GM19351 (cell line): ENCODE results near the gene FNDC3B.
A peak's percentile ranks its signal among the peaks of the same experiment; 100 is the strongest.

Source experiments
- ATAC-seq: cut with Tn5 transposase; IDR thresholded peaks from one replicate; pipeline ENCODE4 v1.9.1; 2021; ENCODE audit warnings: mild to moderate bottlenecking, moderate library complexity; ENCODE audit not compliant: unreplicated experiment

The FNDC3B gene

GRCh38 chr3:172051957-172052354 is 12.6 kb downstream of the FNDC3B start:
- ATAC-seq: no peak

DNA sequence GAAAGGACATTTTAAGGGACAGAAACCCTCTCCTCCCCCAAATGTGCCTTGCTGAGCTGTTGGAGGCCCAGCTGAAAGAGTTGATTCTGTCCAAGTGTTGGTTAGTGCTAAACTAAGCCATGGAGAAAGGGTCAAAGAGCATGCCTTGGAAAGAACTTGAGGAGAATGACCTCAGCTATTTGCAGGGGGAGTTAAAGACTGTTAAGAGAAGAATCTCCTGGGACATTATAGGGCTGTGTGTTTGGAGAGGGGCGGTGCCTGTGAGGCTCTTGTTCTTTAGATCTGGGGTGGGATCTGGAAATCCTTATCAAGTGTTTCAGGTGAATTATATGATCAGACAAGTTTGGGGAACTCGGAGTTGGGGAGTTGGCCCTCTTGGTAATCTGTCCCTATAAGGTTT is 13.0 kb downstream of the FNDC3B start:
- no peak for ATAC-seq

GRCh38 chr3:172054115-172054764 is 14.9 kb downstream of the FNDC3B start:
- no peak for ATAC-seq

- ATAC-seq: no peak
Measured at GRCh38 chr3:172056416-172056815, 17.0 kb downstream of the FNDC3B start.

- ATAC-seq: no peak
Measured at GRCh38 chr3:172057059-172057458, 17.7 kb downstream of the FNDC3B start.

DNA sequence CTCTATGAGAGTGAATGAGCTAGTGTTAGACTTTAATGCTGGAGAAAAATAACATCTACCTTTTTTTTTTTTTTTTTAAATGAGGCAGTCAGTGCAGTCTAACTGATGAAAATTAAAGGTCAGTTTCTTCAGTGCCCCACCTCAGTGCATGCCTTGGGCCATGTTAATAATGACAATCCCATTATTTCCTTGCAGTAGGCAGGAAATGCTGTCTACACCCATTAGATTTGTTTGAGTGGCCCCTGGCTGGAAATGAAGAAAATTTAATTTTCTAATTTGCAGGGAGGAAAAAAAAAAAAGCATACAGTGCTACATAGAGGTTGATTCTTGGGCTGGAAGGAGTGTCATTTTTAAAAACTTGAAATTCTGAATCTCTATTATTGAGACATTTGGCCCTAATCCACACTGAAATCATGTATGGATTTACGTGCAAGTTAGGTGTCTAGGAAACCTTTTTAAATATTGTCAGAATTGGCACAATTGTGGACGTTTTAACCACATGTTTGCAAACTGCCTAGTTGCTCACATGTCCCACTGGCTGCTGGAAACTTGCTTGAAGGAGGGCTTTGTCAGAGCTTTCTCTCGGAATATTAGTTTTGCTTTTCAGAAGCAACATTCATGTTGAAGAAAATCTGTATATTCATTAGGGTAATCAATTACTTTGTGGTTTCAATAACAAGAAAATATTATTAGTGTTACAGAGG is 18.4 kb downstream of the FNDC3B start:
- no peak for ATAC-seq

DNA sequence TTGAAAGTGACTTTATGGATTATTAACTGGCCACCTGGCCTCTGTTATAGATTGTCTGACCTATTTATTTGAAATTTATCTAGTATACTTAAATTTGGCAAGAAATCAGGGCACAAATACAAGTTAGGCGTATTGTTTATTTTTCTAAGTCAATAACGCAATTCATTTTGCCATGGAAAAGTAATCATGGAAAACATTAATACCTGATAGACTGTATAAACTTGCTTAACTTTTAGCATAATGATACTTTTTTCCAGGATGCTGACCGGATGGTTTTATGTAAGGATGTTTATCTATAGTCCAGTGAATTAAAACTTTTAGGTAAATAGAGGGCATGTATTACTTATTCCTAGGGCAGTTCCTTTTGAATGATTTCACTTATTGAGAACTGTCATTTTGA is 20.2 kb downstream of the FNDC3B start:
- ATAC-seq: no peak

- ATAC-seq: no peak
Measured at GRCh38 chr3:172060234-172060633, 20.9 kb downstream of the FNDC3B start.

- ATAC-seq: peak; percentile 92
Measured at GRCh38 chr3:172061724-172062184, 22.4 kb downstream of the FNDC3B start.

DNA sequence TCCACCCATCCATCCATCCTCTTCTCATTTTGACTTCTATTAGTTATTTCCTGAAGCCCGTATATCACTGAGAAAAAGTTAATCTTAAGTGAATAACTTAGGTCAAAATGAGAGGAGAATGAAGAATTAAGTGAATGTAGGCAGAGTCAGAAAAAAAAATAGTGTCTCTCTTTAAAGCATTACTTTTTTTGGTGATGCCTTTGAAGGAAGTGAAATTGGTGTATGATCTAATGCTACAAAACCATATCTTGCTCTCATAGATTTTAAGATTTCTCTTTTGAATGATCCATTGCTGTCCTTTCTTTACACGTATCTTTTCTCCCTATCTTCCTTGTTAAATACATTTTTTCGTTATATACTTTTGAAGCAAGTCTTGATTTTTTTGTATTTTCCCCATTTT is 23.4 kb downstream of the FNDC3B start:
- ATAC-seq: no peak

DNA sequence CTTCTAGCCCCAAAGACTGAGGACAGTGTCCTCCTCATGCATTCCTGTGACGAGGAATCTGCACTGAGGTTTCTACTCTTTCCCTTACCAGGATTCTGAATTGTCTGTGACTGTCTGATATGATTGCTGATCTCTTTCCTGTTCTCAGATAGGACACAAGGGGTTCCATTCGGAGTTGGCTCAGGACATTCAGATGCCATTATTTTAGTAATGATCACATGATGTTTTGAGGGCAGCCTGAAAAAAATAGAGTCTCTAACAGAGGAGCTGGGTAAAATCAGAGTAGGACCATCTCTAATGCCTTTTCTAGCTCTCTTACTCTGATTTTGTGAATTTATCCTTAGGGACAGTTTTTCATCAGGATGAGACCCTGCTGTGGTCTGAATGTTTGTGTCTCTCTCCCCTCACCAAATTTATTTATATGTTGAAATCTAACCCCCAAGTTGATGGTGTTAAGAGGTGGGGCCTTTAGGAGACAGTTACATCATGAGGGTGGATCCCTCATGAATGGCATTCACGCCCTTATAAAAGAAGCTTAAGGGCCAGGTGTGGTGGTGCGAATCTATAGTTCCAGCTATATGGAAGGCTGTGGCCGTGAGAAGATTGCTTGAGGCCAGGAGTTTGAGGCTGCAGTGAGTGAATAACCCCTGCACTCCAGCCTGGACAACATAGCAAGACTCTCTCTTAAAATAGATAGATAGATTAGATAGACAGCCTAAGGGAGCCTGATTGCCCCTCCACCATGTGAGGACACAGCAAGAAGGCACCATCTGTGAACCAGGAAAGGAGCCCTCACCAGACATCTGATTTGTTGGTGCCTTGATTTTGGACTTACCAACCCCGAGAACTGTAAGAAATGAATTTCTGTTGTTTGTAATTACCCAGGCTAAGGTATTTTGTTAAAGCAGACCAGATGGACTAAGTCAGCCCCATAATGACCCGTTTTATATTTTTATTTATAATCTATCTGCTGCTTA is 24.4 kb downstream of the FNDC3B start:
- ATAC-seq: no peak

DNA sequence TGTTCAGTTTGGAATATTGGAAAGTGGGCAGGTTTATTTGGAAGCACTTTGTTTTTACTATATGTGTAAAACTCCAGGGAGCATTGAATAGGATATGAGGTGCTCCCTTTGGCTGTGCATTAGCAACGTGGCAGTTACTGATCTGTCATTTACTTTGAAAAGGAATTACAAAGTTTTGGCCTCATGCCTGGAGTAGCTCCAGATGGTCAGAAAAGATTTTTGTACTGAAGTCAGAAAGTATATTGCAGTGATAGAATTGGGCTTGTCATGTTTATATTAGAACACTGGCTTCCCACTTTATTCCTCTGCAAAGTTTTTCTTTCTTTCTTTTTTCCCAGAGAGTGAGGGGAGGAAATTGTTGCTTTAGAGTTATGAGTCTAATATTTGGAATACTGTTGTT is 26.1 kb downstream of the FNDC3B start:
- no peak for ATAC-seq

GRCh38 chr3:172065967-172066762 is 26.8 kb downstream of the FNDC3B start:
- no peak for ATAC-seq

GRCh38 chr3:172066880-172067796 is 27.8 kb downstream of the FNDC3B start:
- ATAC-seq: no peak

- ATAC-seq: no peak
Measured at GRCh38 chr3:172067837-172068440, 28.6 kb downstream of the FNDC3B start.

DNA sequence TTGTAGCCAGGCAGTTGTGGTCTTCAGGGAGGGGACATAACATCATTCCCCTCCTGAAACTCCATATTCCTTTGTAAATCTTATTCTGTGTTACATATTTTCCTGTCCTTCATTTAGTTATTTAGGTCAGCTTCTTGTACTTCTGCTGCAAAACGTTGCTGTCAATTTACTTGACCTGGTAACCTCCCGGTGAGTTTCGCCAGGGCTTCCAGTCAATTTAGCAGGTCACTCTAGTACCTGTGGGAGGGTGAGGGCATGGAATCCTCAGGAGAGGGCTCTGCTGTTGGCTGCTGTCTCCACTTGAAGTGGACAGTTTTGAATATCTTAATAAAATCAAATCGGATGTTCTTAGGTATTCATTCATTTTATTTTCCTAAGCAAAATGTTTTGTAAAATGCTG is 29.6 kb downstream of the FNDC3B start:
- ATAC-seq: no peak

DNA sequence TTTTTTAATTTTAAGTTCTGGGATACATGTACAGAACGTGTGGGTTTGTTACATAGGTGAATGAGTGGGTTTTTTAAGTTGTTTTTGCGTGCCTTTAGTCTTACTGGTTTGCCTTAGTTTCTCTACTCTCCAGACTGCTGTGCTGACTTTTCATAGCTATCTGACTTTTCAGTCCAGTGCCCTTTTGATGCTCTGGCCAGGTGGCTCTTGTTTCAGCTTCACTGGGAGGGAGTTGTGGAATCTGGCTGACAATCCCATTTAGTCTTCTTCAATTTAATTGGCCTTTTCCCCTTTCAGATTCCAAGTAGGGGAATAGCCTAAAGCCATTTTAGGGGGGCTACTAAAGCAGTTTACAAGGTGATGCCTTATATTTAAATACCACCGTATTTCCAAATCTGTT is 30.1 kb downstream of the FNDC3B start:
- no peak for ATAC-seq

DNA sequence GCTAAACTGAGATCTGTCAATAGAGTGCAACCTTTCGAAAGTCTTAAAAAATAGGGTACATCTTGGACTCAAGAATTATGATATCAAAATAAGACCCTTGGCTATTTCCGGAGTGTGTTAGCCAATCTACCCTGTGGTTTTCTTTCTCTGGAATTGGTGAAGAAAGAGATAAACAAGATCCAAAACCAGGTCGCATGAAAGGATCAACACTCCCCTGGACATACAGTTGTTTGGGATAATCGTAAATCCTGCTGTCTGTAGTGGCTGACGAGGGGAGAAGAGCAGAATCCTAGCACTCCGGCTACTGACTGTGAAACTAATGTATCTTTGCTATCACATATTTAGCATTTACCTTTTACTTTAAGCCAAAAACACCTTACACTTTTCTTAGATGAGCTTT is 30.9 kb downstream of the FNDC3B start:
- ATAC-seq: no peak

DNA sequence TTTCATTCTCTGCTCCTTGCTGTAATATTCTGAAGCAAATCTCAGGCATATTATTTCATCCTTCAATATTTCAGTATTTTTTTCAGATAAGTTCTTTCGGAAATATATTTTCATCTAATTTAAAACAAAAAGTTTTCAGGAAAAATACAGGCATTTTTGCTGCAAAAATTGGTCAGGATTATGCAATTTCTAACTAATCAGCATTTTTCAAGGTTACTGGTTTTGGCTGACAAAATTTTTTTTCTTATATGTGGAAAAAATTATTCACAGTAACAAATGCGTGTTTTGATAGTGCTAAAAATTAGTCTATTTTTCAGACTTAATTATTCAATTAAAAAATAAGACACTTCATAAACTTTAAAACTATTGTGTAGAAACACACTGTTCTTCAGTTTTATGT is 31.4 kb downstream of the FNDC3B start:
- ATAC-seq: no peak
